HG02759 (cell line): ENCODE data around the gene NUTM2F.
"Not testable (repeated sequence)": the region's sequence is repeated elsewhere in the genome, so short reads cannot be mapped to it uniquely, and the experiment has no call there.

Experiments used
- ATAC-seq: cut with Tn5 transposase; IDR thresholded peaks from one replicate; pipeline ENCODE4 v1.9.1; 2021; ENCODE audit warnings: mild to moderate bottlenecking, moderate library complexity; ENCODE audit not compliant: unreplicated experiment

The NUTM2F gene

GRCh38 chr9:94317949-94318657 is 10.3 kb downstream of the NUTM2F start:
- not testable (repeated sequence) for ATAC-seq

GRCh38 chr9:94316236-94316635 is 12.2 kb downstream of the NUTM2F start:
- ATAC-seq, result not testable (repeated sequence)

- not testable (repeated sequence) for ATAC-seq
Measured at GRCh38 chr9:94315034-94315984, 13.1 kb downstream of the NUTM2F start.

GRCh38 chr9:94303321-94303720 is 25.1 kb downstream of the NUTM2F start:
- ATAC-seq, result no peak

- ATAC-seq, result no peak
Measured at GRCh38 chr9:94302426-94302825, 26.0 kb downstream of the NUTM2F start.

GRCh38 chr9:94301583-94301982 is 26.9 kb downstream of the NUTM2F start:
- ATAC-seq, result no peak

GRCh38 chr9:94300470-94301301 is 27.8 kb downstream of the NUTM2F start:
- no peak for ATAC-seq

GRCh38 chr9:94298949-94299599 is 29.4 kb downstream of the NUTM2F start:
- no peak for ATAC-seq

GRCh38 chr9:94289691-94290090 is 38.8 kb downstream of the NUTM2F start:
- ATAC-seq, result no peak

- no peak for ATAC-seq
Measured at GRCh38 chr9:94287877-94288513, 40.4 kb downstream of the NUTM2F start.

- ATAC-seq, result no peak
Measured at GRCh38 chr9:94286116-94286515, 42.3 kb downstream of the NUTM2F start.

- no peak for ATAC-seq
Measured at GRCh38 chr9:94281101-94281500, 47.3 kb downstream of the NUTM2F start.

GRCh38 chr9:94280409-94280989 is 47.9 kb downstream of the NUTM2F start:
- no peak for ATAC-seq

- ATAC-seq, result no peak
Measured at GRCh38 chr9:94277885-94278536, 50.4 kb downstream of the NUTM2F start.

- ATAC-seq, result not testable (repeated sequence)
Measured at GRCh38 chr9:94277029-94277428, 51.4 kb downstream of the NUTM2F start.

GRCh38 chr9:94270009-94270408 is 58.4 kb downstream of the NUTM2F start:
- ATAC-seq, result no peak

- ATAC-seq, result no peak
Measured at GRCh38 chr9:94269264-94269663, 59.2 kb downstream of the NUTM2F start.
